ENCODE data around the gene PCNX4. TPM values are rescaled to one million over a fixed set of nuclear protein-coding genes. Genes with fewer than 3 reads are reported as not detected.

Gene PCNX4
- total RNA-seq, 1 donor from 2014 or later: 57.2 TPM

DNA sequence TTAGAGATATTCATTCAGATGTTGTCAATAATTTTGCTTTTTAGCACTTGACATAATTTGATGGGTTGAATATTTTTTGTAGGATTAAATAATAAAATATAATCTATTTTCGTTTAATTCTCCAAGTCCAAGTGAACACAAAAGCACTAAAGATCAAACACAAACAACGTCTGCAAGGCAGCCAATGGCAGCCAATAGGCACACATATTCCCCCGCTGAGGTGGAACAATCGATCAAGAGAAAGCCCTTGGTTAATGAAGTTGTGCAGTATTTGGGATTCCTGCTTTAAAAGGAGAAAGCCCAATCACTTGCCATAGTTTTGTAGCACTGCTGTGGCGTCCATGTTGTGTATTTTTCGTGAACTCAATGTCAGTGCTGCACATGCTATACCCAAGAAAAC lies 72.0 kb downstream of the PCNX4 start:
- TF ChIP-seq, protein P1, sequence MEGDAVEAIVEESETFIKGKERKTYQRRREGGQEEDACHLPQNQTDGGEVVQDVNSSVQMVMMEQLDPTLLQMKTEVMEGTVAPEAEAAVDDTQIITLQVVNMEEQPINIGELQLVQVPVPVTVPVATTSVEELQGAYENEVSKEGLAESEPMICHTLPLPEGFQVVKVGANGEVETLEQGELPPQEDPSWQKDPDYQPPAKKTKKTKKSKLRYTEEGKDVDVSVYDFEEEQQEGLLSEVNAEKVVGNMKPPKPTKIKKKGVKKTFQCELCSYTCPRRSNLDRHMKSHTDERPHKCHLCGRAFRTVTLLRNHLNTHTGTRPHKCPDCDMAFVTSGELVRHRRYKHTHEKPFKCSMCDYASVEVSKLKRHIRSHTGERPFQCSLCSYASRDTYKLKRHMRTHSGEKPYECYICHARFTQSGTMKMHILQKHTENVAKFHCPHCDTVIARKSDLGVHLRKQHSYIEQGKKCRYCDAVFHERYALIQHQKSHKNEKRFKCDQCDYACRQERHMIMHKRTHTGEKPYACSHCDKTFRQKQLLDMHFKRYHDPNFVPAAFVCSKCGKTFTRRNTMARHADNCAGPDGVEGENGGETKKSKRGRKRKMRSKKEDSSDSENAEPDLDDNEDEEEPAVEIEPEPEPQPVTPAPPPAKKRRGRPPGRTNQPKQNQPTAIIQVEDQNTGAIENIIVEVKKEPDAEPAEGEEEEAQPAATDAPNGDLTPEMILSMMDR (IDR thresholded peaks at IDR 0.05): no peak
- no peak for DNase-seq (ENCODE audit: low spot score)
- H3K27me3 Mint-ChIP-seq (ENCODE audit: low read depth): no peaks in the 10 kb centered on the region
- no peaks in the 10 kb centered on the region for H3K9me3 Mint-ChIP-seq (ENCODE audit: low read depth)
- no peak overlapping the region for H3K4me3 Mint-ChIP-seq (ENCODE audit: unreplicated experiment)
- H3K27ac Mint-ChIP-seq (ENCODE audit: unreplicated experiment): no peak overlapping the region
- no peaks in the 10 kb centered on the region for H3K36me3 Mint-ChIP-seq (ENCODE audit: low read depth)
- peaks cover 35% of the 10 kb centered on the region for H3K4me1 Mint-ChIP-seq (ENCODE audit: low read depth)

DNA sequence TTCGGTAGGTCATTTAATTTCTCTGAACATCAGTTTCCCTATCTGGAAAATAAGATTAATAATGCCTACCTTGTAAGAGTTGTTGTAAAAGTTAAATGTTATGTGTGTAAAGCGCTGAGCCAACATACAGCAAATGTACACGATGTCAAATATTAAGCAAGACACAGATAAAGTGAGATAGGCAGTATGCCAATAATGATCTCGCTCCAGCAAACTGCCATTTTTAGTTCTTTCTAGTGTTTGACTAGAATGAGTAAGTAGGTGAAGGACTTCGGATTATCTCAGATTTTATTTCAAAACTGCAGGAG lies 72.6 kb downstream of the PCNX4 start:
- peaks cover 35% of the 10 kb centered on the region for H3K4me1 Mint-ChIP-seq (ENCODE audit: low read depth)
- TF ChIP-seq, protein P1 (IDR thresholded peaks at IDR 0.05): no peak
- H3K9me3 Mint-ChIP-seq (ENCODE audit: low read depth): no peaks in the 10 kb centered on the region
- peak overlapping the region; percentile 94 for H3K27ac Mint-ChIP-seq (ENCODE audit: unreplicated experiment)
- H3K4me3 Mint-ChIP-seq (ENCODE audit: unreplicated experiment): peak overlapping the region; percentile 89
- DNase-seq (ENCODE audit: low spot score): no peak
- no peaks in the 10 kb centered on the region for H3K27me3 Mint-ChIP-seq (ENCODE audit: low read depth)
- no peaks in the 10 kb centered on the region for H3K36me3 Mint-ChIP-seq (ENCODE audit: low read depth)

DNA sequence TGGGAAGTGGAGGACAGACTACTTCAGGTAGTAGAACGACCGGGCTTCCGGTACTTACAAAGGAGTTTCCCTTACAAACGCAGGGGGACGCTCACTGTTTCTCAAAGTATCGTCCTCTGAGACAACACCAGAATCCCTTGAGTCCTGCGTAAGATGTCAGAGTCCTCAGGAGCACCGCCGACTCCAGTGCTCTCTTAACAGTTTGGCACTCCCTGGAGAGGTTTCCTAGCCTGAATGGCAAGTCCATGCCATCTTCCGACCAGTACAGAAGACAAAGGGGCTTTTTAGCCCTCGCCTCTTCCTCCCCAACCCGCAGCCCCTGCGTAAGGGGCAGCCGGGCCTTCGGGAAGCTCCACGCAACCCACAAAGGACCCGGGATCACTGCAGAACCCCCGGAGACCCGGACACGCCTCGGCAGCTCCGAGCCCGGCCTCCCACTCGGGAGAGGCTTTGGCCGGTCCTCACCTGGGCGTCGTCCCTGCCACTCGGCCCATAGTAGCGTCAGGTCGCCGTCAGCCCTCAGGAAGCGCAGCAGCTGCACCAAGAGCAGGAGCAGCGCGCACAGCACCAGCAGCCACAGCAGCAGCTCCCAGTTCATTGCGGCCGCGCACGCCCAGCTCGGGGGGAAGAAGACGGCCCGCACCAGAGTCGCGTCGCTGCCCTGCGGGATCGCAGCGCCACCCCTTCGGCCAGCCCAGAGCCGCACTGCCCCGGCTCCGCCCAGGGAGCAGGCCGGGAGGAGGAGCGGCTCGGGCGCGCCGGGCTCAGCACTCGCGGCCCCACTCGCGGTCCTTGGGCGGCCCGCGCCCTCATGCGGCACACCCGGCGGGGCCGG lies 73.2 kb downstream of the PCNX4 start, which contains the start of gene DHRS7:
TSS of gene DHRS7 (minus strand) at position 687 of the 835 bp plus-strand sequence. CDS start at position 598, 89 bp downstream.
- TF ChIP-seq, protein P1 (IDR thresholded peaks at IDR 0.05): peak; percentile 80
- Mint-ChIP-seq H3K9me3 (ENCODE audit: low read depth) (no peaks in the 10 kb centered on the region), H3K36me3 (ENCODE audit: low read depth) (no peaks in the 10 kb centered on the region), H3K4me3 (ENCODE audit: unreplicated experiment) (peak within 1 kb of the TSS; percentile 89), H3K4me1 (ENCODE audit: low read depth) (peaks cover 30% of the 10 kb centered on the region), H3K27me3 (ENCODE audit: low read depth) (no peaks in the 10 kb centered on the region), H3K27ac (ENCODE audit: unreplicated experiment) (peak within 1 kb of the TSS; percentile 94)
- DNase-seq (ENCODE audit: low spot score): peak; percentile 93

DNA sequence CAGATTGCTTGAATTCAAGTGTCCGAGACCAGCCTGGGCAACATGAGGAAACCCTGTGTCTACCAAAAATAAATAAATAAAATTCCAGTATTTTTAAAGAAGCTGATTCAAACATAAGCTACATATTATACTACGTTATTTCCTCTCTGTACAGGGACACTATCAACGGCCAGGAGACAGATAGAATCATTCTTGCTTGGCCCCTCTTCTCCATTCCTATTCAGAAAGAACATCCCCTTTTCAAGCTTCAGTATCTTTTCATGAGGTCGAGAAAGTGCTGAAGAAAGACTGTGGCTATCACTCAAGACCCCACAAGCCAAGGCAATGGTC lies 73.8 kb downstream of the PCNX4 start:
- Mint-ChIP-seq H3K36me3 (ENCODE audit: low read depth) (no peaks in the 10 kb centered on the region), H3K4me1 (ENCODE audit: low read depth) (peaks cover 28% of the 10 kb centered on the region), H3K27me3 (ENCODE audit: low read depth) (no peaks in the 10 kb centered on the region), H3K9me3 (ENCODE audit: low read depth) (no peaks in the 10 kb centered on the region), H3K4me3 (ENCODE audit: unreplicated experiment) (peak overlapping the region; percentile 89), H3K27ac (ENCODE audit: unreplicated experiment) (peak overlapping the region; percentile 69)
- DNase-seq (ENCODE audit: low spot score): no peak
- TF ChIP-seq, protein P1 (IDR thresholded peaks at IDR 0.05): peak; percentile 20

DNA sequence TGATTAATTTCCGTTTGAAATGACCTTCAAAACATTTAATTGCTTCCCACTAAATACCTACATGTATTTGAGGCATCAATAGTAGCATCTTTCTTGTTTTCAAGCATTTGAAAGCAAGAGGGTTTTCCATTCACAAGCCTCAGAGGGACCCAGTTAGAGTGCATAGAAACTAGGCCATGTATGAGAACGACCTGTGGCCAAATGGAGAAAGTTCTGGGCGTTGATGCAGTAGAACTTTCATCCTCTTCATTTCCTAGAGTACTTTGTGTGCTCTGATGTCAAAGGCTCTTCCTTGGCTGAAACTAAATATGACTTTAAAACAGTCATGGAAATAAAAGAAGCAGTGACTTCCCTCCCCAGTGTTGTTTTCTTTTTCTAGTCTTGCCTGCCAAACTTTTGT lies 74.4 kb downstream of the PCNX4 start:
- H3K27me3 Mint-ChIP-seq (ENCODE audit: low read depth): no peaks in the 10 kb centered on the region
- H3K4me3 Mint-ChIP-seq (ENCODE audit: unreplicated experiment): peak overlapping the region; percentile 89
- no peak overlapping the region for H3K27ac Mint-ChIP-seq (ENCODE audit: unreplicated experiment)
- H3K4me1 Mint-ChIP-seq (ENCODE audit: low read depth): peaks cover 25% of the 10 kb centered on the region
- TF ChIP-seq, protein P1 (IDR thresholded peaks at IDR 0.05): no peak
- no peak for DNase-seq (ENCODE audit: low spot score)
- no peaks in the 10 kb centered on the region for H3K9me3 Mint-ChIP-seq (ENCODE audit: low read depth)
- no peaks in the 10 kb centered on the region for H3K36me3 Mint-ChIP-seq (ENCODE audit: low read depth)

Measured in chondrocyte (in vitro differentiated cells).